Liver (tissue), 9 donors: Measurements from ENCODE around the gene TP53. TPM values are rescaled to one million over a fixed set of nuclear protein-coding genes. Genes with fewer than 3 reads are reported as not detected.

ENCODE experiments used
- DNase-seq: peaks from one replicate; pipeline ENCODE4 v3.0.0-alpha.2; 2017; ENCODE audit warnings: low spot score
- H3K27ac ChIP-seq, 2 donors: one replicate each; pipeline ENCODE4 v1.7.0; 2013; ENCODE audit warnings: inconsistent platforms in 2 of 2, low read length in 2 of 2, control low read depth in 1 of 2, low read depth in 1 of 2, mild to moderate bottlenecking in 1 of 2
- H3K27me3 ChIP-seq, 4 donors: one replicate each; pipeline versions ENCODE4 v1.6.1 to v1.7.0; 2013; ENCODE audit warnings: low read length in 3 of 4, inconsistent platforms in 1 of 4, mild to moderate bottlenecking in 1 of 4, moderate library complexity in 1 of 4; ENCODE audit not compliant: control insufficient read depth in 4 of 4, insufficient read depth in 4 of 4
- H3K36me3 ChIP-seq, 4 donors: one replicate each; pipeline versions ENCODE4 v1.6.1 to v1.7.0; 2013; ENCODE audit warnings: low read length in 3 of 4, mild to moderate bottlenecking in 3 of 4, low read depth in 1 of 4, moderate library complexity in 1 of 4; ENCODE audit not compliant: control insufficient read depth in 4 of 4, insufficient read depth in 3 of 4
- H3K4me1 ChIP-seq, 4 donors: one replicate each; pipeline versions ENCODE4 v1.6.1 to v1.7.0; 2013; ENCODE audit warnings: low read length in 3 of 4, mild to moderate bottlenecking in 3 of 4, moderate library complexity in 1 of 4; ENCODE audit not compliant: control insufficient read depth in 4 of 4, insufficient read depth in 4 of 4
- H3K4me3 ChIP-seq, 3 donors: one replicate each; pipeline versions ENCODE4 v1.6.1 to v1.7.0; 2013; ENCODE audit warnings: low read length in 3 of 3, control low read depth in 1 of 3, low read depth in 1 of 3, mild to moderate bottlenecking in 1 of 3
- H3K9ac ChIP-seq, 2 donors: one replicate each; pipeline ENCODE4 v1.7.0; 2013; ENCODE audit warnings: low read length in 2 of 2, mild to moderate bottlenecking in 2 of 2, moderate library complexity in 2 of 2, control low read depth in 1 of 2, low read depth in 1 of 2
- H3K9me3 ChIP-seq, 4 donors: one replicate each; pipeline versions ENCODE4 v1.6.1 to v1.7.0; 2013; ENCODE audit warnings: low read length in 3 of 4; ENCODE audit not compliant: control insufficient read depth in 4 of 4
- FOXA1 ChIP-seq: IDR thresholded peaks from 2 replicates; pipeline ENCODE4 v1.6.1; 2016; ENCODE audit warnings: antibody characterized with exemption
- GABPA ChIP-seq, 2 donors: IDR thresholded peaks in 1 of 2; conservative IDR thresholded peaks in 1 of 2; 2 replicates each; pipeline ENCODE4 v1.6.1; 2016; ENCODE audit warnings: antibody characterized with exemption in 2 of 2, mild to moderate bottlenecking in 1 of 2, moderate library complexity in 1 of 2
- HNF4A ChIP-seq, 2 donors: conservative IDR thresholded peaks; 2 replicates each; pipeline ENCODE4 v1.6.1; 2016; ENCODE audit warnings: antibody characterized with exemption in 2 of 2, mild to moderate bottlenecking in 2 of 2
- HNF4G ChIP-seq: IDR thresholded peaks from 2 replicates; pipeline ENCODE4 v1.6.1; 2016; ENCODE audit warnings: antibody characterized with exemption
- JUND ChIP-seq, 2 donors: IDR thresholded peaks; 2 replicates each; pipeline ENCODE4 v1.6.1; 2016; ENCODE audit warnings: antibody characterized with exemption in 2 of 2
- NR2F2 ChIP-seq: IDR thresholded peaks from 2 replicates; pipeline ENCODE4 v1.6.1; 2016; ENCODE audit warnings: antibody characterized with exemption
- RAD21 ChIP-seq, 2 donors: IDR thresholded peaks; 2 replicates each; pipeline ENCODE4 v1.6.1; 2016; ENCODE audit warnings: antibody characterized with exemption in 2 of 2, mild to moderate bottlenecking in 2 of 2
- RXRA ChIP-seq, 2 donors: IDR thresholded peaks; 2 replicates each; pipeline ENCODE4 v1.6.1; 2017 to 2018; ENCODE audit warnings: antibody characterized with exemption in 2 of 2, mild to moderate bottlenecking in 1 of 2
- SP1 ChIP-seq: IDR thresholded peaks from 2 replicates; pipeline ENCODE4 v1.6.1; 2018; ENCODE audit warnings: antibody characterized with exemption, mild to moderate bottlenecking
- TAF1 ChIP-seq: conservative IDR thresholded peaks from 2 replicates; pipeline ENCODE4 v1.6.1; 2016; ENCODE audit warnings: antibody characterized with exemption, mild to moderate bottlenecking
- WGBS: extraction: QIAGEN DNeasy Blood & Tissue Kit; methylation state at CpG from one replicate; pipeline ENCODE4 v1.1.7; 2013; 5-methylcytosine and 5-hydroxymethylcytosine counted together
- polyA plus RNA-seq, 2 donors: library from polyadenylated mRNA; stranded (reverse) in 1 of 2; unstranded in 1 of 2; fragments of 200-250 nt in 1 of 2; fragments of >200 nt in 1 of 2; fragmentation: Nextera tagmentation in 1 of 2; extraction: Ambion mirVana in 1 of 2; gene quantifications; one replicate each; pipeline versions ENCODE4 v1.2.1 to v1.2.3, GENCODE V29; 2013 to 2015
- total RNA-seq, 2 donors: library from RNA; depleted of rRNA; stranded (reverse); fragments of >200 nt; gene quantifications; one replicate each; pipeline ENCODE4 v1.2.3, GENCODE V29; 2014
- TF ChIP-seq, protein P1 (sequence below): fragments of 150-350 bp; IDR thresholded peaks from 2 replicates; pipeline ENCODE4 v1.5.1; 2017; ENCODE audit warnings: improper control_type of control experiment, low read depth, low read length; ENCODE audit not compliant: missing input control
- TF ChIP-seq, protein P2 (sequence below): IDR thresholded peaks from 2 replicates; pipeline ENCODE4 v1.6.1; 2016; ENCODE audit warnings: antibody characterized with exemption
- TF ChIP-seq, protein P3 (sequence below): IDR thresholded peaks from 2 replicates; pipeline ENCODE4 v1.6.1; 2016; ENCODE audit warnings: antibody characterized with exemption
- TF ChIP-seq, protein P4 (sequence below): IDR thresholded peaks from 2 replicates; pipeline ENCODE4 v1.6.1; 2016; ENCODE audit warnings: antibody characterized with exemption, mild to moderate bottlenecking
- donor health status: healthy.
- donor health status: healthy.
- donor health status: healthy.
- donor health status: healthy.
- donor health status: healthy.

Gene TP53
- total and polyA plus RNA-seq, 4 donors: 8.3 to 18.4 (median 12.6) TPM

DNA sequence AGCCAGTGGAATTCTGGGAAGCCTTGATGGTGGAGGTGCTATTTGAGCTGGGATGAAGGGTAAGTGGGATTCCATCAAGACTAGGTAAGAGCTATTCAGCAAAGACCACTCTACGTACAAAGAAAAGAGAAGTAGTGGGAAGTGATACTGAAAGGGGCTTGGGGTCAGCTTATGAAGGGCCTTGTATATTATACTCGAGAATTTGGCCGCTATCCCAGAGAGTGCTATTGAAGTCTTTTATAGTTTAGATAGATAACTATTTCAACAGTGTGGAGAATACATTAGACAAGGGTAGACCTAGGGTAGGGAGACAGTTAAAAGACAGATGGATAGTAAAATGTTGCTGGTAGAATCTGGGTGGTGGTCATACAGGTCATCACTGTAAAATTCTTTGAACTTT lies 40.6 kb upstream of the TP53 start:
- H3K27me3 ChIP-seq: peaks cover 0 to 3% (median 0%) of the 10 kb centered on the region in 4 donors
- 85% methylated on average over 3 of the region's 3 CpGs for WGBS
- H3K4me1 ChIP-seq: no peaks in the 10 kb centered on the region
- DNase-seq: no peak
- H3K27ac ChIP-seq: no peak overlapping the region
- TF ChIP-seq, protein P1, sequence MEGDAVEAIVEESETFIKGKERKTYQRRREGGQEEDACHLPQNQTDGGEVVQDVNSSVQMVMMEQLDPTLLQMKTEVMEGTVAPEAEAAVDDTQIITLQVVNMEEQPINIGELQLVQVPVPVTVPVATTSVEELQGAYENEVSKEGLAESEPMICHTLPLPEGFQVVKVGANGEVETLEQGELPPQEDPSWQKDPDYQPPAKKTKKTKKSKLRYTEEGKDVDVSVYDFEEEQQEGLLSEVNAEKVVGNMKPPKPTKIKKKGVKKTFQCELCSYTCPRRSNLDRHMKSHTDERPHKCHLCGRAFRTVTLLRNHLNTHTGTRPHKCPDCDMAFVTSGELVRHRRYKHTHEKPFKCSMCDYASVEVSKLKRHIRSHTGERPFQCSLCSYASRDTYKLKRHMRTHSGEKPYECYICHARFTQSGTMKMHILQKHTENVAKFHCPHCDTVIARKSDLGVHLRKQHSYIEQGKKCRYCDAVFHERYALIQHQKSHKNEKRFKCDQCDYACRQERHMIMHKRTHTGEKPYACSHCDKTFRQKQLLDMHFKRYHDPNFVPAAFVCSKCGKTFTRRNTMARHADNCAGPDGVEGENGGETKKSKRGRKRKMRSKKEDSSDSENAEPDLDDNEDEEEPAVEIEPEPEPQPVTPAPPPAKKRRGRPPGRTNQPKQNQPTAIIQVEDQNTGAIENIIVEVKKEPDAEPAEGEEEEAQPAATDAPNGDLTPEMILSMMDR: no peak
- no peaks in the 10 kb centered on the region for H3K9me3 ChIP-seq
- no peaks in the 10 kb centered on the region for H3K36me3 ChIP-seq
- H3K9ac ChIP-seq: no peak overlapping the region
- no peak overlapping the region for H3K4me3 ChIP-seq

DNA sequence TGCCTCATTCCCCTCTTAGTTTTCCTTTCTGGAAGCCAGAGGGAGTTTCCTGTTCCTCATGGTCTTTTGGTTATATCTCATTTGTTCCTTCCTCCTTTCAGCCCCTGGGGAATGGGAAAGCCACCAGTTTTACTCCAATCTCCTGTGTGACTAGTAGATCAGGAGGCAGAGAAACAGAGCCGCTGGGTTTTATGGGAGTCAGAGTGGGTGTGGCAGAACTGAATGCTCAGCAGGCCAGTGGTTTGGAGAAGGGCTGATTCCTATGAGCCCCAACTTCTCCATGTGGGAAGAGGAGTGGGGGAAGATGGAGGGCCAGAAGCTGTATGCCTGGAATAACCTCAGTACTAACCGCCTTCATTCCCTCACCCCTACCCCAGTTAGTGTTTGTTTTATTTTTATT lies 34.3 kb upstream of the TP53 start:
- WGBS: 72% methylated on average over 2 of the region's 2 CpGs

More for the DNA sequence above, 34.3 kb upstream of the TP53 start:
- no peak overlapping the region for H3K4me3 ChIP-seq
- H3K4me1 ChIP-seq: peaks cover 3 to 12% (median 9%) of the 10 kb centered on the region in 4 donors
- no peaks in the 10 kb centered on the region for H3K36me3 ChIP-seq
- no peaks in the 10 kb centered on the region for H3K9me3 ChIP-seq
- peaks cover 0 to 2% (median 1%) of the 10 kb centered on the region in 4 donors for H3K27me3 ChIP-seq
- TF ChIP-seq, protein P1: no peak
- TF ChIP-seq, protein P2, sequence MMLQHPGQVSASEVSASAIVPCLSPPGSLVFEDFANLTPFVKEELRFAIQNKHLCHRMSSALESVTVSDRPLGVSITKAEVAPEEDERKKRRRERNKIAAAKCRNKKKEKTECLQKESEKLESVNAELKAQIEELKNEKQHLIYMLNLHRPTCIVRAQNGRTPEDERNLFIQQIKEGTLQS: no peak
- TF ChIP-seq, protein P3, sequence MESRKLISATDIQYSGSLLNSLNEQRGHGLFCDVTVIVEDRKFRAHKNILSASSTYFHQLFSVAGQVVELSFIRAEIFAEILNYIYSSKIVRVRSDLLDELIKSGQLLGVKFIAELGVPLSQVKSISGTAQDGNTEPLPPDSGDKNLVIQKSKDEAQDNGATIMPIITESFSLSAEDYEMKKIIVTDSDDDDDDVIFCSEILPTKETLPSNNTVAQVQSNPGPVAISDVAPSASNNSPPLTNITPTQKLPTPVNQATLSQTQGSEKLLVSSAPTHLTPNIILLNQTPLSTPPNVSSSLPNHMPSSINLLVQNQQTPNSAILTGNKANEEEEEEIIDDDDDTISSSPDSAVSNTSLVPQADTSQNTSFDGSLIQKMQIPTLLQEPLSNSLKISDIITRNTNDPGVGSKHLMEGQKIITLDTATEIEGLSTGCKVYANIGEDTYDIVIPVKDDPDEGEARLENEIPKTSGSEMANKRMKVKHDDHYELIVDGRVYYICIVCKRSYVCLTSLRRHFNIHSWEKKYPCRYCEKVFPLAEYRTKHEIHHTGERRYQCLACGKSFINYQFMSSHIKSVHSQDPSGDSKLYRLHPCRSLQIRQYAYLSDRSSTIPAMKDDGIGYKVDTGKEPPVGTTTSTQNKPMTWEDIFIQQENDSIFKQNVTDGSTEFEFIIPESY: no peak
- TF ChIP-seq JUND (IDR thresholded peaks at IDR 0.05) (no peak), NR2F2 (no peak), RXRA (IDR thresholded peaks at IDR 0.05) (no peak), SP1 (no peak), TAF1 (no peak), HNF4G (no peak), HNF4A (conservative IDR thresholded peaks at IDR 0.05) (no peak), FOXA1 (no peak), GABPA (IDR thresholded peaks at IDR 0.05 in 1 of 2, conservative IDR thresholded peaks at IDR 0.05 in 1 of 2) (no peak), RAD21 (IDR thresholded peaks at IDR 0.05) (no peak)
- TF ChIP-seq, protein P4, sequence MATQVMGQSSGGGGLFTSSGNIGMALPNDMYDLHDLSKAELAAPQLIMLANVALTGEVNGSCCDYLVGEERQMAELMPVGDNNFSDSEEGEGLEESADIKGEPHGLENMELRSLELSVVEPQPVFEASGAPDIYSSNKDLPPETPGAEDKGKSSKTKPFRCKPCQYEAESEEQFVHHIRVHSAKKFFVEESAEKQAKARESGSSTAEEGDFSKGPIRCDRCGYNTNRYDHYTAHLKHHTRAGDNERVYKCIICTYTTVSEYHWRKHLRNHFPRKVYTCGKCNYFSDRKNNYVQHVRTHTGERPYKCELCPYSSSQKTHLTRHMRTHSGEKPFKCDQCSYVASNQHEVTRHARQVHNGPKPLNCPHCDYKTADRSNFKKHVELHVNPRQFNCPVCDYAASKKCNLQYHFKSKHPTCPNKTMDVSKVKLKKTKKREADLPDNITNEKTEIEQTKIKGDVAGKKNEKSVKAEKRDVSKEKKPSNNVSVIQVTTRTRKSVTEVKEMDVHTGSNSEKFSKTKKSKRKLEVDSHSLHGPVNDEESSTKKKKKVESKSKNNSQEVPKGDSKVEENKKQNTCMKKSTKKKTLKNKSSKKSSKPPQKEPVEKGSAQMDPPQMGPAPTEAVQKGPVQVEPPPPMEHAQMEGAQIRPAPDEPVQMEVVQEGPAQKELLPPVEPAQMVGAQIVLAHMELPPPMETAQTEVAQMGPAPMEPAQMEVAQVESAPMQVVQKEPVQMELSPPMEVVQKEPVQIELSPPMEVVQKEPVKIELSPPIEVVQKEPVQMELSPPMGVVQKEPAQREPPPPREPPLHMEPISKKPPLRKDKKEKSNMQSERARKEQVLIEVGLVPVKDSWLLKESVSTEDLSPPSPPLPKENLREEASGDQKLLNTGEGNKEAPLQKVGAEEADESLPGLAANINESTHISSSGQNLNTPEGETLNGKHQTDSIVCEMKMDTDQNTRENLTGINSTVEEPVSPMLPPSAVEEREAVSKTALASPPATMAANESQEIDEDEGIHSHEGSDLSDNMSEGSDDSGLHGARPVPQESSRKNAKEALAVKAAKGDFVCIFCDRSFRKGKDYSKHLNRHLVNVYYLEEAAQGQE: no peak
- no peak overlapping the region for H3K27ac ChIP-seq
- H3K9ac ChIP-seq: no peak overlapping the region
- no peak for DNase-seq
